SJSA1 (cell line): ENCODE measurements around the gene ACSS3. TPM values are rescaled to one million over a fixed set of nuclear protein-coding genes. Genes with fewer than 3 reads are reported as not detected.

Source experiments
- DNase-seq, 2 experiments: peaks; one replicate each; pipeline ENCODE4 v3.0.0-alpha.2; 2015 to 2020; ENCODE audit warnings: low spot score in 2 of 2, low read depth in 1 of 2
- H3K27ac ChIP-seq: fragments of 250-450 bp; sonication (Bioruptor Pico); 2 replicates; pipeline ENCODE4 v1.5.1; 2020; ENCODE audit warnings: mild to moderate bottlenecking, moderate library complexity
- H3K27me3 ChIP-seq: fragments of 250-450 bp; sonication (Bioruptor Pico); replicated peaks from 2 replicates; pipeline ENCODE4 v1.5.1; 2020; ENCODE audit warnings: mild to moderate bottlenecking, moderate library complexity
- H3K36me3 ChIP-seq: fragments of 250-450 bp; sonication (Bioruptor Pico); 2 replicates; pipeline ENCODE4 v1.5.1; 2020; ENCODE audit warnings: mild to moderate bottlenecking
- H3K4me1 ChIP-seq: fragments of 250-450 bp; sonication (Bioruptor Pico); replicated peaks from 2 replicates; pipeline ENCODE4 v1.6.1; 2021; ENCODE audit warnings: mild to moderate bottlenecking
- H3K4me3 ChIP-seq: fragments of 250-450 bp; sonication (Bioruptor Pico); 2 replicates; pipeline ENCODE4 v1.5.1; 2020; ENCODE audit warnings: mild to moderate bottlenecking
- H3K9me3 ChIP-seq: fragments of 250-450 bp; sonication (Bioruptor Pico); replicated peaks from 2 replicates; pipeline ENCODE4 v1.5.1; 2020; ENCODE audit warnings: mild to moderate bottlenecking
- total RNA-seq: library from RNA; depleted of rRNA; stranded (reverse); fragments of >200 nt; shearing (Covaris generic); gene quantifications from 2 replicates; pipeline ENCODE4 v1.2.3, GENCODE V29; 2014

The ACSS3 gene
- total RNA-seq, 1 experiment from 2014 or later = 1.3 TPM

- no peak for DNase-seq
- H3K4me1 ChIP-seq = no peaks in the 10 kb centered on the region
- no peaks in the 10 kb centered on the region for H3K36me3 ChIP-seq
- no peaks in the 10 kb centered on the region for H3K9me3 ChIP-seq
- no peak overlapping the region for H3K4me3 ChIP-seq
- no peak overlapping the region for H3K27ac ChIP-seq
- H3K27me3 ChIP-seq = no peaks in the 10 kb centered on the region
Observed at GRCh38 chr12:81123611-81124010, 45.7 kb downstream of the ACSS3 start.

- H3K36me3 ChIP-seq = no peaks in the 10 kb centered on the region
- H3K4me3 ChIP-seq = no peak overlapping the region
- DNase-seq = no peak
- no peak overlapping the region for H3K27ac ChIP-seq
- H3K4me1 ChIP-seq = no peaks in the 10 kb centered on the region
- H3K27me3 ChIP-seq = no peaks in the 10 kb centered on the region
- no peaks in the 10 kb centered on the region for H3K9me3 ChIP-seq
Observed at GRCh38 chr12:81125691-81126090, 47.8 kb downstream of the ACSS3 start.

- H3K27ac ChIP-seq = no peak overlapping the region
- no peaks in the 10 kb centered on the region for H3K27me3 ChIP-seq
- H3K9me3 ChIP-seq = no peaks in the 10 kb centered on the region
- H3K4me1 ChIP-seq = no peaks in the 10 kb centered on the region
- no peak overlapping the region for H3K4me3 ChIP-seq
- H3K36me3 ChIP-seq = no peaks in the 10 kb centered on the region
- no peak for DNase-seq
Observed at GRCh38 chr12:81128930-81129554, 51.2 kb downstream of the ACSS3 start.

GRCh38 chr12:81136519-81136918, 58.6 kb downstream of the ACSS3 start:
- Histone ChIP-seq H3K4me1 (no peaks in the 10 kb centered on the region), H3K27me3 (no peaks in the 10 kb centered on the region), H3K36me3 (no peaks in the 10 kb centered on the region), H3K27ac (no peak overlapping the region), H3K4me3 (no peak overlapping the region), H3K9me3 (no peaks in the 10 kb centered on the region)
- DNase-seq = no peak

- DNase-seq = no peak
- H3K4me3 ChIP-seq = no peak overlapping the region
- H3K9me3 ChIP-seq = no peaks in the 10 kb centered on the region
- no peaks in the 10 kb centered on the region for H3K36me3 ChIP-seq
- no peak overlapping the region for H3K27ac ChIP-seq
- no peaks in the 10 kb centered on the region for H3K4me1 ChIP-seq
- H3K27me3 ChIP-seq = no peaks in the 10 kb centered on the region
Observed at GRCh38 chr12:81137801-81138200, 59.9 kb downstream of the ACSS3 start.

GRCh38 chr12:81141217-81141616, 63.3 kb downstream of the ACSS3 start:
- Histone ChIP-seq H3K36me3 (no peaks in the 10 kb centered on the region), H3K27ac (no peak overlapping the region), H3K4me3 (no peak overlapping the region), H3K27me3 (no peaks in the 10 kb centered on the region), H3K9me3 (no peaks in the 10 kb centered on the region), H3K4me1 (no peaks in the 10 kb centered on the region)
- no peak for DNase-seq

GRCh38 chr12:81143057-81143456, 65.2 kb downstream of the ACSS3 start:
- no peak for DNase-seq
- Histone ChIP-seq H3K27me3 (no peaks in the 10 kb centered on the region), H3K9me3 (no peaks in the 10 kb centered on the region), H3K27ac (no peak overlapping the region), H3K4me1 (no peaks in the 10 kb centered on the region), H3K4me3 (no peak overlapping the region), H3K36me3 (no peaks in the 10 kb centered on the region)

GRCh38 chr12:81146228-81147225, 68.6 kb downstream of the ACSS3 start:
- DNase-seq = no peak
- H3K27ac ChIP-seq = no peak overlapping the region
- H3K4me1 ChIP-seq = no peaks in the 10 kb centered on the region
- H3K4me3 ChIP-seq = no peak overlapping the region
- H3K36me3 ChIP-seq = no peaks in the 10 kb centered on the region
- no peaks in the 10 kb centered on the region for H3K27me3 ChIP-seq
- no peaks in the 10 kb centered on the region for H3K9me3 ChIP-seq

- no peak for DNase-seq
- no peaks in the 10 kb centered on the region for H3K27me3 ChIP-seq
Observed at GRCh38 chr12:81147292-81147919, 69.5 kb downstream of the ACSS3 start.

GRCh38 chr12:81150382-81150781, 72.5 kb downstream of the ACSS3 start:
- no peak for DNase-seq
- no peaks in the 10 kb centered on the region for H3K9me3 ChIP-seq
- no peaks in the 10 kb centered on the region for H3K4me1 ChIP-seq
- no peak overlapping the region for H3K27ac ChIP-seq
- H3K36me3 ChIP-seq = no peaks in the 10 kb centered on the region
- no peak overlapping the region for H3K4me3 ChIP-seq
- H3K27me3 ChIP-seq = no peaks in the 10 kb centered on the region

More at GRCh38 chr12:81147292-81147919, 69.5 kb downstream of the ACSS3 start:
- no peaks in the 10 kb centered on the region for H3K9me3 ChIP-seq
- H3K4me3 ChIP-seq = no peak overlapping the region
- H3K27ac ChIP-seq = no peak overlapping the region
- H3K4me1 ChIP-seq = no peaks in the 10 kb centered on the region
- H3K36me3 ChIP-seq = no peaks in the 10 kb centered on the region

- no peak overlapping the region for H3K27ac ChIP-seq
- H3K36me3 ChIP-seq = no peaks in the 10 kb centered on the region
- no peaks in the 10 kb centered on the region for H3K9me3 ChIP-seq
- H3K4me3 ChIP-seq = no peak overlapping the region
- H3K4me1 ChIP-seq = no peaks in the 10 kb centered on the region
- no peaks in the 10 kb centered on the region for H3K27me3 ChIP-seq
- DNase-seq = no peak
Observed at GRCh38 chr12:81159856-81160255, 82.0 kb downstream of the ACSS3 start.

GRCh38 chr12:81161680-81162079, 83.8 kb downstream of the ACSS3 start:
- DNase-seq = no peak
- H3K27me3 ChIP-seq = no peaks in the 10 kb centered on the region
- no peaks in the 10 kb centered on the region for H3K36me3 ChIP-seq
- no peak overlapping the region for H3K27ac ChIP-seq
- H3K4me3 ChIP-seq = no peak overlapping the region
- no peaks in the 10 kb centered on the region for H3K9me3 ChIP-seq
- H3K4me1 ChIP-seq = no peaks in the 10 kb centered on the region

- no peaks in the 10 kb centered on the region for H3K36me3 ChIP-seq
- DNase-seq = no peak
- H3K27ac ChIP-seq = no peak overlapping the region
- no peaks in the 10 kb centered on the region for H3K9me3 ChIP-seq
- no peaks in the 10 kb centered on the region for H3K27me3 ChIP-seq
- peaks cover 3% of the 10 kb centered on the region for H3K4me1 ChIP-seq
- no peak overlapping the region for H3K4me3 ChIP-seq
Observed at GRCh38 chr12:81162391-81163136, 84.7 kb downstream of the ACSS3 start.
